Astrocyte (in vitro differentiated cells and primary cell): Measurements from ENCODE around the gene MIA3. TPM values are rescaled to one million over a fixed set of nuclear protein-coding genes. Genes with fewer than 3 reads are reported as not detected.
"Not testable (repeated sequence)": the region's sequence is repeated elsewhere in the genome, so short reads cannot be mapped to it uniquely, and the experiment has no call there.

Source experiments
- DNase-seq: peaks from one replicate; pipeline ENCODE4 v3.0.0-alpha.2; 2010; ENCODE audit warnings: low read depth
- FAIRE-seq: peaks from 2 replicates; lab custom pipeline; 2011; peaks lifted over from hg19 to GRCh38; lab: Jason Lieb, UNC
- H2AFZ ChIP-seq: 2 replicates; pipeline ENCODE4 v1.6.0; 2012; ENCODE audit warnings: low read depth, low read length, inconsistent platforms
- H3K27ac ChIP-seq: 2 replicates; pipeline ENCODE4 v1.5.1; 2011; ENCODE audit warnings: low read depth, low read length, inconsistent platforms
- H3K27me3 ChIP-seq: 2 replicates; pipeline ENCODE4 v1.6.0; 2011; ENCODE audit warnings: low read length, inconsistent platforms; ENCODE audit not compliant: insufficient read depth
- H3K36me3 ChIP-seq: 2 replicates; pipeline ENCODE4 v1.5.1; 2011; ENCODE audit warnings: low read length, inconsistent platforms; ENCODE audit not compliant: insufficient read depth
- H3K4me1 ChIP-seq: 2 replicates; pipeline ENCODE4 v1.5.1; 2011; ENCODE audit warnings: low read length, inconsistent platforms; ENCODE audit not compliant: insufficient read depth
- H3K4me2 ChIP-seq: 2 replicates; pipeline ENCODE4 v1.6.0; 2012; ENCODE audit warnings: low read length, inconsistent platforms
- H3K4me3 ChIP-seq: 2 replicates; pipeline ENCODE4 v1.5.1; 2011; ENCODE audit warnings: low read depth, mild to moderate bottlenecking, low read length, inconsistent platforms; ENCODE audit not compliant: insufficient read depth
- H3K79me2 ChIP-seq: 2 replicates; pipeline ENCODE4 v1.6.0; 2012; ENCODE audit warnings: mild to moderate bottlenecking, low read length, inconsistent platforms; ENCODE audit not compliant: insufficient read depth
- H3K9ac ChIP-seq: 2 replicates; pipeline ENCODE4 v1.6.0; 2012; ENCODE audit warnings: mild to moderate bottlenecking, low read length, inconsistent platforms
- H3K9me3 ChIP-seq: 2 replicates; pipeline ENCODE4 v1.5.1; 2012; ENCODE audit warnings: low read depth, mild to moderate bottlenecking, low read length, inconsistent platforms; ENCODE audit not compliant: insufficient read depth
- H4K20me1 ChIP-seq: 2 replicates; pipeline ENCODE4 v1.6.0; 2012; ENCODE audit warnings: low read length, inconsistent platforms; ENCODE audit not compliant: insufficient read depth
- H3K27ac Mint-ChIP-seq: one replicate; pipeline ENCODE4 v1.8.0; 2021; ENCODE audit warnings: mild to moderate bottlenecking, mixed read lengths; ENCODE audit not compliant: unreplicated experiment
- H3K27me3 Mint-ChIP-seq: one replicate; pipeline ENCODE4 v1.8.0; 2021; ENCODE audit warnings: low read depth, mixed read lengths; ENCODE audit not compliant: unreplicated experiment
- H3K36me3 Mint-ChIP-seq: one replicate; pipeline ENCODE4 v1.8.0; 2021; ENCODE audit warnings: low read depth, mixed read lengths; ENCODE audit not compliant: unreplicated experiment
- H3K4me1 Mint-ChIP-seq: one replicate; pipeline ENCODE4 v1.8.0; 2021; ENCODE audit warnings: low read depth, mixed read lengths; ENCODE audit not compliant: unreplicated experiment
- H3K4me3 Mint-ChIP-seq: one replicate; pipeline ENCODE4 v1.8.0; 2021; ENCODE audit warnings: mild to moderate bottlenecking, moderate library complexity, mixed read lengths; ENCODE audit not compliant: unreplicated experiment
- H3K9me3 Mint-ChIP-seq: one replicate; pipeline ENCODE4 v1.8.0; 2021; ENCODE audit warnings: mild to moderate bottlenecking, mixed read lengths; ENCODE audit not compliant: unreplicated experiment
- EZH2 ChIP-seq: IDR thresholded peaks from 2 replicates; pipeline ENCODE4 v1.6.1; 2012; ENCODE audit warnings: mild to moderate bottlenecking, low read length, inconsistent platforms; ENCODE audit not compliant: insufficient read depth
- total RNA-seq: library from RNA; stranded (reverse); gene quantifications from 2 replicates; pipeline ENCODE4 v1.2.1, GENCODE V29; 2021
- TF ChIP-seq, protein P1 (sequence below): IDR thresholded peaks from 2 replicates; pipeline ENCODE4 v1.5.1; 2011; ENCODE audit warnings: low read depth, mild to moderate bottlenecking, inconsistent platforms, low read length, moderate library complexity; ENCODE audit not compliant: insufficient read depth

Gene MIA3
- total RNA-seq, 1 donor from 2014 or later: 63.5 TPM

DNA sequence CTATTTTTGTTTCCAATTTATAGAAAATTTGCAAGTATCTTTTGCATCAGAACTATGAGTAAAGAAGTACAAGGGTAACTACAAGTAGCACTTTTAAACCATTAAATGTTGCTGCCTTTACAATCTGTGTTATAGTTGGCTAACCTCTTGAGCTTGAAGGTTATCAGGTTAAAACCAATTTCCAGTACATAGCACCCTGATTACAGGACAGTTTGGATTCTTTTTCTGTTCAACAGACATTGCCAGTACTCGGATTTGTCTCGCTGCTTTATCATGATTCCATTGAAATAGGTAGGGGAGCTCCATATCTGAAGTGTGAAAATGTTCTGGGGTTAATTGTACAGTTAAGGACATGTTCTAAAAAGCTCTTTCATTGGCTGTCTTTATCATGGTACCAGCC is 40.0 kb downstream of the MIA3 start:
- no peaks in the 10 kb centered on the region for H3K4me1 Mint-ChIP-seq
- H3K27ac ChIP-seq: no peak overlapping the region

DNA sequence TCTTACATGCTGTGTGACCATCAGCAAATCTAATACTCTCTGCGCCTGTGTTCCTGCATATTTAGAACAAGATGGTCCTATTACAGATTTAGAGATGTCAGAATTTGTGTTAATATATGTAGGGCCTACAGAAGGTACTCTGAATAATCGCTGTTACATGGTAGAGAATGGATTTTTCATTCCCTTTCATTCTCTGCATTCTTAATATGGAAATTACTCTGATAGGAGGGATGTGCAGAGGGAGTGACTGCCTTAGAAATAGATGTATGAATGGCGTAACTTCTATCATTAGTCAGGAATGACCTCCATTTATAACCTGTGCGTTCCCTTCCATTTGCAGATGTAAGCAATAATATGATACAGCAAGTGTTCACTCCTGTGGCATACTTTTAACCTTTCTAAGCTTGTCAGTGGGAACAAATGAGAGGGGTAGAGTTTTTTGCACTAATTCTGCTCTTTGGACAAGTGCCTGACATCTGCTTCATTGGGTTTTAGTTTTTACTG is 45.6 kb downstream of the MIA3 start:
- no peaks in the 10 kb centered on the region for H3K27me3 Mint-ChIP-seq
- peaks cover 81% of the 10 kb centered on the region for H3K36me3 ChIP-seq
- H4K20me1 ChIP-seq: no peaks in the 10 kb centered on the region
- no peak for FAIRE-seq
- no peak overlapping the region for H3K4me3 ChIP-seq
- H3K4me2 ChIP-seq: no peak overlapping the region
- H3K4me1 Mint-ChIP-seq: no peaks in the 10 kb centered on the region
- no peak overlapping the region for H3K27ac Mint-ChIP-seq
- no peaks in the 10 kb centered on the region for H3K9me3 ChIP-seq
- TF ChIP-seq, protein P1, sequence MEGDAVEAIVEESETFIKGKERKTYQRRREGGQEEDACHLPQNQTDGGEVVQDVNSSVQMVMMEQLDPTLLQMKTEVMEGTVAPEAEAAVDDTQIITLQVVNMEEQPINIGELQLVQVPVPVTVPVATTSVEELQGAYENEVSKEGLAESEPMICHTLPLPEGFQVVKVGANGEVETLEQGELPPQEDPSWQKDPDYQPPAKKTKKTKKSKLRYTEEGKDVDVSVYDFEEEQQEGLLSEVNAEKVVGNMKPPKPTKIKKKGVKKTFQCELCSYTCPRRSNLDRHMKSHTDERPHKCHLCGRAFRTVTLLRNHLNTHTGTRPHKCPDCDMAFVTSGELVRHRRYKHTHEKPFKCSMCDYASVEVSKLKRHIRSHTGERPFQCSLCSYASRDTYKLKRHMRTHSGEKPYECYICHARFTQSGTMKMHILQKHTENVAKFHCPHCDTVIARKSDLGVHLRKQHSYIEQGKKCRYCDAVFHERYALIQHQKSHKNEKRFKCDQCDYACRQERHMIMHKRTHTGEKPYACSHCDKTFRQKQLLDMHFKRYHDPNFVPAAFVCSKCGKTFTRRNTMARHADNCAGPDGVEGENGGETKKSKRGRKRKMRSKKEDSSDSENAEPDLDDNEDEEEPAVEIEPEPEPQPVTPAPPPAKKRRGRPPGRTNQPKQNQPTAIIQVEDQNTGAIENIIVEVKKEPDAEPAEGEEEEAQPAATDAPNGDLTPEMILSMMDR: no peak
- no peak for TF ChIP-seq EZH2
- no peak overlapping the region for H3K27ac ChIP-seq
- no peaks in the 10 kb centered on the region for H3K79me2 ChIP-seq
- no peak overlapping the region for H3K4me3 Mint-ChIP-seq
- H3K9ac ChIP-seq: no peak overlapping the region
- H2AFZ ChIP-seq: no peak overlapping the region
- H3K4me1 ChIP-seq: no peaks in the 10 kb centered on the region
- H3K27me3 ChIP-seq: no peaks in the 10 kb centered on the region
- no peak for DNase-seq
- no peaks in the 10 kb centered on the region for H3K9me3 Mint-ChIP-seq
- H3K36me3 Mint-ChIP-seq: peaks cover 1% of the 10 kb centered on the region

More for the DNA sequence above, 40.0 kb downstream of the MIA3 start:
- peaks cover 64% of the 10 kb centered on the region for H3K36me3 ChIP-seq
- FAIRE-seq (no peak), DNase-seq (no peak)
- Mint-ChIP-seq H3K36me3 (peaks cover 3% of the 10 kb centered on the region), H3K9me3 (no peaks in the 10 kb centered on the region), H3K27me3 (no peaks in the 10 kb centered on the region), H3K4me3 (no peak overlapping the region), H3K27ac (no peak overlapping the region)
- H3K4me1 ChIP-seq: no peaks in the 10 kb centered on the region
- TF ChIP-seq EZH2: no peak
- TF ChIP-seq, protein P1: no peak
- H4K20me1 ChIP-seq: no peaks in the 10 kb centered on the region
- no peak overlapping the region for H2AFZ ChIP-seq
- no peak overlapping the region for H3K4me2 ChIP-seq
- no peaks in the 10 kb centered on the region for H3K27me3 ChIP-seq
- H3K9me3 ChIP-seq: no peaks in the 10 kb centered on the region
- no peak overlapping the region for H3K4me3 ChIP-seq
- H3K9ac ChIP-seq: no peak overlapping the region
- H3K79me2 ChIP-seq: no peaks in the 10 kb centered on the region

DNA sequence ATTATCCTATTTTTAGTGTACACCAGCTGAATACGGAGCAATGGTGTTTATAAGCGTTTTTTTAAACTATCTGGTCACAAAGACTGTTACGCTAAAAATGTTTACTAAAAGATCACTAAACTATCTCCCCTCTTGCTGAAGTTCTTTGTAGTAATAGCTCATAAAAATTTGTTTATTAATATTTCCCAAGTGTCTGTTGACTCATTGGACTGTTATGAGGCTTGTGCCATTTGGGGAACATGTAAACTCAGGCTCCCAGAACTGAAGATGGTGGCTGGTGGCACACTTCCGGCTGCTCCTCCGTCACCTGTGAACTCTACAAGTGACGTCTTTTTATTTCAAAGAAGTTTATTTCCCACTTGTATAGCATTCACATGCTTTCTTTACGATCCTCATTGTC is 48.1 kb downstream of the MIA3 start:
- FAIRE-seq: no peak
- Histone ChIP-seq H2AFZ (no peak overlapping the region), H3K9ac (no peak overlapping the region), H3K4me3 (no peak overlapping the region), H3K36me3 (peaks cover 68% of the 10 kb centered on the region), H3K4me2 (no peak overlapping the region), H3K4me1 (no peaks in the 10 kb centered on the region), H3K79me2 (no peaks in the 10 kb centered on the region), H4K20me1 (no peaks in the 10 kb centered on the region), H3K9me3 (no peaks in the 10 kb centered on the region), H3K27ac (no peak overlapping the region), H3K27me3 (no peaks in the 10 kb centered on the region)
- peaks cover 4% of the 10 kb centered on the region for H3K36me3 Mint-ChIP-seq
- H3K4me1 Mint-ChIP-seq: no peaks in the 10 kb centered on the region
- DNase-seq: no peak
- H3K9me3 Mint-ChIP-seq: no peaks in the 10 kb centered on the region
- no peak overlapping the region for H3K4me3 Mint-ChIP-seq
- TF ChIP-seq, protein P1: no peak
- TF ChIP-seq EZH2: no peak
- H3K27ac Mint-ChIP-seq: no peak overlapping the region
- H3K27me3 Mint-ChIP-seq: no peaks in the 10 kb centered on the region

DNA sequence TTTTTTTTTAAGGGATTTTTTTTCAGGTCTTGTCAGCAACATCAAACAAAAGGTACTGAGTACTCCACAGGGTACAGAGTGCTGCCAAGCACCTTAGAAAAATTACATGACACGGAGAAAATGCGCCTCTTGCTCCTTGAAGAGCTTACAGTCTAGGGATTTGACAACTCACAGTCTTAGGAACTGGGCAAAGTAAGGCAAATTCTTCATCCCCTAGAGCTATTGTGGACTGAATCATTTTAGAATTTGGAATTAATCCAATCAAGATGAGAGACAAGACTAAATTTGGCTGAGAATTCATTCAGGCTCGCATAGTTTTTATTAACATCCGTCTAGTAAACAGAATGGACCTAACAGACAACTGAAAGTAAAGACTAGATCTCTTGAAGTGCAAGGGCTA is 50.3 kb downstream of the MIA3 start:
- not testable (repeated sequence) for H3K4me3 Mint-ChIP-seq, DNase-seq, H4K20me1 ChIP-seq, H3K36me3 Mint-ChIP-seq, H3K27ac Mint-ChIP-seq, H3K9ac ChIP-seq, H3K4me2 ChIP-seq, H3K9me3 ChIP-seq, H3K27me3 Mint-ChIP-seq, FAIRE-seq, H3K9me3 Mint-ChIP-seq, H3K4me1 ChIP-seq, H3K79me2 ChIP-seq, H3K4me1 Mint-ChIP-seq, H3K4me3 ChIP-seq, H2AFZ ChIP-seq, H3K27ac ChIP-seq, H3K27me3 ChIP-seq
- H3K36me3 ChIP-seq: peaks cover 60% of the 10 kb centered on the region
